GM18870 (cell line): ENCODE data around the gene BCL2L13.
"Not testable (repeated sequence)": the region's sequence is repeated elsewhere in the genome, so short reads cannot be mapped to it uniquely, and the experiment has no call there.

Experiments
- ATAC-seq: cut with Tn5 transposase; IDR thresholded peaks from one replicate; pipeline ENCODE4 v1.9.1; 2021; ENCODE audit warnings: moderate library complexity; ENCODE audit not compliant: unreplicated experiment

Gene BCL2L13

GRCh38 chr22:17694752-17695151 lies 56.2 kb downstream of the BCL2L13 start:
- no peak for ATAC-seq

DNA sequence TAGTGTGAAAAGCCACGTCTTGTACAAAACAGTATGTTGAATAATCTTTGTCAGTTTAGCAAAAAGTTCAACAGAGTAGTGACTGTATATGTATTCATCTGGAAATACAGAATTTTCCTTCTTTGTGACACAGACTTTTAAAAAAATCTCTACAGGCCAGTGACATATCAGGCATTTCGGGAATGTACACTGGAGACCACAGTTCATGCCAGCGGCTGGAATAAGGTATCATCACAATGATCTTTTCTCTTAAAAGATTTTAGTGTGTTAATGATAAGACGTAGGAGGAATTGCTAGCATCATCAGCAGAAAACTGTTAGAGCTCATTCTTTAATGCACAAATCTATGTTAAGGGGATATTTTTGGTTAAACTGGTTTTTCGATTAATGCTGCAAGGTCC lies 57.4 kb downstream of the BCL2L13 start:
- ATAC-seq, result no peak

- not testable (repeated sequence) for ATAC-seq
Observed at GRCh38 chr22:17697196-17697595, 58.6 kb downstream of the BCL2L13 start.

GRCh38 chr22:17698276-17698675 lies 59.7 kb downstream of the BCL2L13 start:
- not testable (repeated sequence) for ATAC-seq

DNA sequence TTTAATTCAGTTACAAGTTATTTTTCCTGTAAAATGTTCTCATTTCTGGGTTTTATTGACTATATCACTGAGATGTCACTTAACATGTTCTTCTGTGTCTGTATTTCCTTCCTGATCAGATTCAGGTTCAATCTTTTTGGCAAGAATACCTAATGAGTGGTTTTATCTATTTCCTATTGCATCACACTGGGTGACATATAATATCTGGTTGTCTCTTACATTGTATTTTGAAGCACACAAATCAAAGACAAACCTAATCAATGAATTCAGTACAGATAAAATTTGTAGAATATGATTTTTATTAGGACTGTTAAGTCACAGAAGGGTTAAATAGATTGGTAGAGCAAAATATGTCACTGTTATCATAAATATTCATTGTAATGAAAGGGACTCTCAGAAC lies 60.4 kb downstream of the BCL2L13 start:
- no peak for ATAC-seq

DNA sequence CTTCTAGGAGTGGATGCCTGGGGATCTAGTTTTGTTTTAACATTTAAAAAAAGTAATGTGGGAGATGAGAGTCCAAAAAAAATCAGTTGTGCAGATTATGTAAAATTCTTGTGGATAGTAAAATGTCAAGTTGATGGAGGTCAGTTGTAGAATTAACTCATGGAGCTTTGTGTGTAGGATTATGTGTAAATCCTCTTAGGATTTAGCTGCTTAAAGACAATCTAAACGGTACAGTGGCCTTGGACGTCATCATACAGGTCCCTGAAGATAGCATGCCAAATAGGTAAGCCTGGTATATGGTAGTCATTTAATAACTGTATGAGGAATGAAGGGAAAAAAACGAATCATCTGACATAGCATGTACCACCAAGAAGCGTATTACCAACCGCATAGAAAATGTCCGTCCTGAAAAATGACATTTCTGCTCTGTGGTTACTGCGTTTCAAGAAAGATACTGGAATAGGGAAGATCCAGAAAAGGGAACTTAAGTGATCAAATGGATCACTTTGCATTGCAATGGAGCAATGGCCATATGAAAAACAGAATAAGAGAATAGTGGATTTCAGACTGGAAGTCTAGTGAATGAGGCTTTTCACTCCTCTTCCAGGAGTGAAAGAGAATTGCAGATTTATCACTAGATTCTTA lies 61.3 kb downstream of the BCL2L13 start:
- ATAC-seq, result no peak

DNA sequence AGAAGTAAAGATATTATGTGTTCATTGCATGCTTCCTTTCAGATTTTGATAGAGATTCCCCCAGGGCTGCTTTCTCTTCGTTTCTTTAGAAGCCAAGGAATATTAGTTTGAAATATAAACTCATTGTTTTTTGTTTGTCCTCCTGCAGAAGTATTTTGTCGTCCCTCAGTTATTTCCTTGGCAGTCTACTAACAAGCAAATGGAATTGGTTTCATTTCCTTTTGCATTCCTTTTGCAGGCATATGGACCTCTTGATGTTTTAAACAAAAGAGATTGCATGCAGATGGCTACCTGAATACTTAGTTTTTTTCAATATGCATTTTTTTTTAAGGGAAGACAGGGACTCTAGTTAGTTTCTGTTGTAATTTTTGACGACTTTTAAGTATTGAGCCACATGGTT lies 62.2 kb downstream of the BCL2L13 start:
- no peak for ATAC-seq

GRCh38 chr22:17703811-17704210 lies 65.3 kb downstream of the BCL2L13 start:
- ATAC-seq, result no peak

DNA sequence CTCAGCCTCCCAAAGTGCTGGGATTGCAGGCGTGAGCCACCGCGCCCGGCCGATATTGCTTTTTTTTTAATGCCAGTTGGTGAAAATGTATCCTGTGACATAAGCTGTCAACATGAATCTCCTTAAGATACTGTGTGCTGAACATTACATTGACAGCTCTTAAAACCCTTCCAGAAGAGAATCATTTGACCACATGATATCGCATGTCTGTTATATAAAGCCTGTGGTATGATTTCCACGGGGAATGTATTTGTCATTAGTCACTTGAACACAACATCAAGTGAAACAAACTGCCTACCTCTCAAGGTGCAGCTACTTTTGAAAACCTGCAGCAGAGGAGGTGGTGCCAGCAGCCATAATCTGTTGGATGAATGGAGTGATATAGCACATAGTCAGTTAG lies 67.0 kb downstream of the BCL2L13 start:
- ATAC-seq, result no peak

DNA sequence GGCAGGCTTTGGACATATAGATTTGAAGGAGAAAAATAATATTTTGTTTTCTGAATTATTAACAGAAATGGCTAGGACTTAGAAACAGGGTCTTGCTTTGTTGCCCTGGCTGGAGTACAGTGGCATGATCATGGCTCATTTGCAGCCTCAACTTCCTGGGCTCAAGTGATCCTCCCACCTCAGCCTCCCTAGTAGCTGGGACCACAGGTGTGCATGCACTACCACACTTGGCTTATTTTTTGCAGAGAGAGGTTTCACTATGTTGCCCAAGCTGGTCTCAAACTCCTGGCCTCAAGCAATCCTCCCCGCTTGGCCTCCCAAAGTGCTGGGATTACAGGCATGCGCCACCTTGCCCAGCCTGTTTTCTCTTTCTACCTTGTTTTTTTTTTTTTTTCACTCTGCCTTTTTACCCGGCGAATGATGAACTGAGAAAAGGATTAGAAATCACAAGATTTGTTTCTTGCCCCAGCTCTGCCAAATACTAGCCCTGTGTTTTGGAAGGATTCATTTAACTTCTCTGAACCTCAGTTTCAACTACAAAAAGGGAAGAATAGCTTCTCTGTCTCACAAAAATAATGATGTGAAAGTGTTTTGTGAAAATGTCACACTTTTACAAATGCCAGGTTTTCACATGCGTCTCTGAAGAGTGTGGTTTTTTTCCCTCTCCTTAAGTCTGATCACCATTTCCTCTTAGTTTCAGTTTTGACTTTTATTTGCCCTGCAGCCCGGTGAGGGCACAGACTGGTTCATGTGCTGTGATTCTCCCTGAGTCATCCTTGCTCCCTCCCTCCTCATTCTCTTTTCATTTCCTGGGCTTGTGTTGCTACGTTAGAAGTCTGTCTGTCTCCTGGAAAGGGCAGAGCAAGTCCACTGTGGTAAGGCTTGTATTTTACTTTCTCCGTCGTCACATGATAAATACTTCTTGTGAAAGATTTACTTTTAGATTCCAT lies 67.7 kb downstream of the BCL2L13 start:
- peak; percentile 93 for ATAC-seq

DNA sequence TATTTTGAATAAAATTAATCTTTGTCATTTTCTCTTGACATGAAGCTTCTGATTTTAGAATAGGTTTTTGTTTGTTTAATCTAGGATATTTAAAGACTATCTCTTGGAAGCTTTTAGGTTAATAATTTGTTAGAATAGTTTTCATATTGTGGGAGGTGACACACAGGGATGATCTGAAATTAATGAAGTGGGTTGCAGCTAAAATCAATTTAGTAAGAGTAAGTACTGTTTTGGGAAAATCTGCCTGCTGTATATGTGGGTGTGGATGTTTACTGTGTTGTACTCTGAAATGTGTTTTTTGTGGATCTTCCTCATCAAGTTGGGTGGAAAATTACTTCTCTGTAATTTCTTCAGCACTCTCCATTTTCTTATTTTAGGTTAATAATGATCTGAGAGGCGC lies 68.4 kb downstream of the BCL2L13 start:
- no peak for ATAC-seq

GRCh38 chr22:17707526-17707925 lies 69.0 kb downstream of the BCL2L13 start:
- no peak for ATAC-seq

GRCh38 chr22:17710023-17710422 lies 71.5 kb downstream of the BCL2L13 start:
- ATAC-seq, result no peak

DNA sequence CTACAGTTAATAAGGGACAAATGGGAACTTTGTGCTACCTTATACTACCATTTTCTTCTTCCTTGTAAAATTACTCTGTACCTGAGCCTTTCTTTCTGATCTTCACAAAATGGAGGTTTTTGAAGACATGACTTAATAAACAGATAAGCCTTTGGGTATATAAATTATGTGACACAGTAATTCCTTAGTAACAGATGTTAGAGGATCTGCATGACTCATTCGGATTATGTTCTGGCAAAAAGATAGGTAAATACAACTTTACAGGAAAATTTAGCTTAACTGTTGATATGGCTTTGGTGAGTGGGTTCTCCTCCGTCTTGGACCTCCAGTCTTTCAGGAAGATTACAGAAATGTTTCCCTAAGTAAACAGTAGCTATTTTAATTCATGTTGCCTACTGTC lies 73.9 kb downstream of the BCL2L13 start:
- ATAC-seq, result no peak

GRCh38 chr22:17716529-17716928 lies 78.0 kb downstream of the BCL2L13 start:
- no peak for ATAC-seq

DNA sequence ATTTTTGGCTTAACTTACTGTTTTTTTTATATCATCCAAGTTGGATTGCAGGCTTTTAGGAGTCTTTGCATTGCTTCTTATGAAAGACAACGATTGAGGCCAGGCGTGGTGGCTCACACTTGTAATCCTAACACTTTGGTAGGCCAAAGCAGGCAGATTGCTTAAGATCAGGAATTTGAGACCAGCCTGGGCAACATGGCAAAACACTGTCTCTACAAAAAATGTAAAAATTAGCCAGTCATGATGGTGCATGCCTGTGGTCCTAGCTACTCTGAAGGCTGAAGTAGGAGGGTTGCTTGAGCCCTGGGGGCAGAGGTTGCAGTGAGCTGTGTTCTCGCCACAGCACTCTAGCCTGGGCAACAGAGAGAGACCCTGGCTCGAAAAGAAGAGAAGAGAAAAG lies 79.2 kb downstream of the BCL2L13 start:
- ATAC-seq, result no peak

- ATAC-seq, result no peak
Observed at GRCh38 chr22:17719911-17720310, 81.4 kb downstream of the BCL2L13 start.

GRCh38 chr22:17724241-17724640 lies 85.7 kb downstream of the BCL2L13 start:
- ATAC-seq, result no peak

- ATAC-seq, result no peak
Observed at GRCh38 chr22:17724678-17725499, 86.3 kb downstream of the BCL2L13 start.

GRCh38 chr22:17725500-17725796 lies 86.9 kb downstream of the BCL2L13 start:
- ATAC-seq, result no peak
